ENCODE results near the gene CCDC159.
A peak's percentile ranks its signal among the peaks of the same experiment; 100 is the strongest.

The CCDC159 gene

GRCh38 chr19:11380653-11381537 lies 34.6 kb downstream of the CCDC159 start:
- Histone ChIP-seq H3K36me3 (ENCODE audit: control insufficient read depth in 2 of 2, insufficient read depth in 1 of 2, low read length in 2 of 2) (peaks cover 0 to 21% of the 10 kb centered on the region in 2 experiments; a peak in 2 of 3 replicates), H3K4me1 (ENCODE audit: control insufficient read depth, insufficient read depth, low read length) (no peaks in the 10 kb centered on the region; the same call in 1 of the 2 replicates), H3K27ac (ENCODE audit: extremely low read depth, low read depth, low read length) (peak overlapping the region; percentile 59; the same call in 1 of the 2 replicates), H3K9me3 (ENCODE audit: control insufficient read depth, insufficient read depth, low read depth, low read length) (no peaks in the 10 kb centered on the region), H3K4me3 (ENCODE audit: low read depth, low read length) (peak overlapping the region; percentile 55)
- CTCF ChIA-PET: interaction anchor here (0.6 to 5.9 kb wide), 59 partner anchors 10 to 1359 kb away, joined by 3 to 66 read pairs (median 4); partner anchors contain the start of genes CCDC159, ELAVL3, ODAD3 and PRKCSH
- POLR2A ChIA-PET: interaction anchor here (0.6 to 2.7 kb wide), 21 partner anchors 10 to 255 kb away, joined by 3 to 27 read pairs (median 5); partner anchors contain the start of genes CCDC159, ECSIT, ODAD3 and PRKCSH
- TF ChIP-seq ZNF214 (tag by site-specific recombination; IDR thresholded peaks at IDR 0.05; ENCODE audit: borderline replicate concordance) (no peak), SP2 (tag by site-specific recombination; IDR thresholded peaks at IDR 0.05) (peak; percentile 94), BCL11B (tag by site-specific recombination; IDR thresholded peaks at IDR 0.05; ENCODE audit: low read depth) (peak; percentile 28; the same call in 1 of the 2 replicates), ZEB2 (tag by site-specific recombination; IDR thresholded peaks at IDR 0.05) (no peak), ZNF561 (tag by site-specific recombination; IDR thresholded peaks at IDR 0.05; ENCODE audit: borderline replicate concordance) (no peak), ZNF416 (tag by site-specific recombination; IDR thresholded peaks at IDR 0.05) (no peak), ZBTB8A (tag by site-specific recombination; IDR thresholded peaks at IDR 0.05) (peak; percentile 95), ZNF292 (tag by site-specific recombination; IDR thresholded peaks at IDR 0.05; ENCODE audit: borderline replicate concordance, low read depth) (no peak), ZNF266 (tag by site-specific recombination; IDR thresholded peaks at IDR 0.05; ENCODE audit: low read depth) (no peak), ZNF391 (tag by site-specific recombination; IDR thresholded peaks at IDR 0.05; ENCODE audit: borderline replicate concordance, low read depth) (no peak), ATF2 (tag by site-specific recombination; IDR thresholded peaks at IDR 0.05; ENCODE audit: low read depth) (no peak), ZBTB10 (tag by site-specific recombination; IDR thresholded peaks at IDR 0.05) (peak; percentile 59), ZNF610 (tag by site-specific recombination; IDR thresholded peaks at IDR 0.05; ENCODE audit: borderline replicate concordance) (0 out of 2 replicates have a peak, but pooled peaks have one; percentile 26), PBX3 (CRISPR knock-in tag; IDR thresholded peaks at IDR 0.05) (0 out of 2 replicates have a peak, but pooled peaks have one; percentile 51), ZFHX2 (tag by site-specific recombination; conservative IDR thresholded peaks at IDR 0.05) (peak; percentile 78), ZBTB26 (tag by site-specific recombination; optimal IDR thresholded peaks at IDR 0.05) (peak; percentile 41), ZBTB1 (tag by site-specific recombination; IDR thresholded peaks at IDR 0.05) (peak; percentile 14; the same call in 1 of the 2 replicates), ZSCAN5A (tag by site-specific recombination; IDR thresholded peaks at IDR 0.05) (0 out of 2 replicates have a peak, but pooled peaks have one; percentile 13), ZNF335 (tag by site-specific recombination; conservative IDR thresholded peaks at IDR 0.05) (peak; percentile 66), ZNF140 (tag by site-specific recombination; IDR thresholded peaks at IDR 0.05) (no peak)
- TF ChIP-seq, protein P1, sequence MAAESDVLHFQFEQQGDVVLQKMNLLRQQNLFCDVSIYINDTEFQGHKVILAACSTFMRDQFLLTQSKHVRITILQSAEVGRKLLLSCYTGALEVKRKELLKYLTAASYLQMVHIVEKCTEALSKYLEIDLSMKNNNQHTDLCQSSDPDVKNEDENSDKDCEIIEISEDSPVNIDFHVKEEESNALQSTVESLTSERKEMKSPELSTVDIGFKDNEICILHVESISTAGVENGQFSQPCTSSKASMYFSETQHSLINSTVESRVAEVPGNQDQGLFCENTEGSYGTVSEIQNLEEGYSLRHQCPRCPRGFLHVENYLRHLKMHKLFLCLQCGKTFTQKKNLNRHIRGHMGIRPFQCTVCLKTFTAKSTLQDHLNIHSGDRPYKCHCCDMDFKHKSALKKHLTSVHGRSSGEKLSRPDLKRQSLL (tag by site-specific recombination; IDR thresholded peaks at IDR 0.05): peak; percentile 54; the same call in 1 of the 2 replicates
- TF ChIP-seq, protein P2, sequence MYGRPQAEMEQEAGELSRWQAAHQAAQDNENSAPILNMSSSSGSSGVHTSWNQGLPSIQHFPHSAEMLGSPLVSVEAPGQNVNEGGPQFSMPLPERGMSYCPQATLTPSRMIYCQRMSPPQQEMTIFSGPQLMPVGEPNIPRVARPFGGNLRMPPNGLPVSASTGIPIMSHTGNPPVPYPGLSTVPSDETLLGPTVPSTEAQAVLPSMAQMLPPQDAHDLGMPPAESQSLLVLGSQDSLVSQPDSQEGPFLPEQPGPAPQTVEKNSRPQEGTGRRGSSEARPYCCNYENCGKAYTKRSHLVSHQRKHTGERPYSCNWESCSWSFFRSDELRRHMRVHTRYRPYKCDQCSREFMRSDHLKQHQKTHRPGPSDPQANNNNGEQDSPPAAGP (tag by site-specific recombination; IDR thresholded peaks at IDR 0.05): peak; percentile 58; the same call in 1 of the 2 replicates
- TF ChIP-seq, protein P3, sequence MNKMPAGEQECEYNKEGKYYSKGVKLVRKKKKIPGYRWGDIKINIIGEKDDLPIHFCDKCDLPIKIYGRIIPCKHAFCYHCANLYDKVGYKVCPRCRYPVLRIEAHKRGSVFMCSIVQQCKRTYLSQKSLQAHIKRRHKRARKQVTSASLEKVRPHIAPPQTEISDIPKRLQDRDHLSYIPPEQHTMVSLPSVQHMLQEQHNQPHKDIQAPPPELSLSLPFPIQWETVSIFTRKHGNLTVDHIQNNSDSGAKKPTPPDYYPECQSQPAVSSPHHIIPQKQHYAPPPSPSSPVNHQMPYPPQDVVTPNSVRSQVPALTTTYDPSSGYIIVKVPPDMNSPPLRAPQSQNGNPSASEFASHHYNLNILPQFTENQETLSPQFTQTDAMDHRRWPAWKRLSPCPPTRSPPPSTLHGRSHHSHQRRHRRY (tag by site-specific recombination; IDR thresholded peaks at IDR 0.05): 0 out of 2 replicates have a peak, but pooled peaks have one; percentile 51
